GM19238 (cell line): ENCODE measurements around the gene NUTM2B.
"Not testable (repeated sequence)": the region's sequence is repeated elsewhere in the genome, so short reads cannot be mapped to it uniquely, and the experiment has no call there.

Experiments
- DNase-seq: peaks from one replicate; pipeline ENCODE4 v3.0.0; 2011; ENCODE audit warnings: low spot score; ENCODE audit not compliant: insufficient read length

The NUTM2B gene

GRCh38 chr10:79702927-79703326, at the start of gene NUTM2B:
TSS of gene NUTM2B (plus strand) at chr10:79703227. CDS start at chr10:79703610, 383 bp downstream.
- DNase-seq = not testable (repeated sequence)

- DNase-seq = not testable (repeated sequence)
Observed at GRCh38 chr10:79663287-79663686, 39.7 kb upstream of the NUTM2B start.

GRCh38 chr10:79664686-79665085, 38.3 kb upstream of the NUTM2B start:
- DNase-seq = not testable (repeated sequence)

- DNase-seq = not testable (repeated sequence)
Observed at GRCh38 chr10:79669248-79669788, 33.7 kb upstream of the NUTM2B start.

GRCh38 chr10:79674878-79675277, 28.1 kb upstream of the NUTM2B start:
- DNase-seq = not testable (repeated sequence)

GRCh38 chr10:79683026-79683883, 19.8 kb upstream of the NUTM2B start:
- DNase-seq = not testable (repeated sequence)

GRCh38 chr10:79683884-79684720, 18.9 kb upstream of the NUTM2B start:
- DNase-seq = not testable (repeated sequence)

GRCh38 chr10:79685044-79685685, 17.9 kb upstream of the NUTM2B start:
- not testable (repeated sequence) for DNase-seq

GRCh38 chr10:79686595-79686994, 16.4 kb upstream of the NUTM2B start:
- not testable (repeated sequence) for DNase-seq

- not testable (repeated sequence) for DNase-seq
Observed at GRCh38 chr10:79687406-79688150, 15.4 kb upstream of the NUTM2B start.

GRCh38 chr10:79688798-79689197, 14.2 kb upstream of the NUTM2B start:
- not testable (repeated sequence) for DNase-seq

- DNase-seq = not testable (repeated sequence)
Observed at GRCh38 chr10:79696596-79696995, 6.4 kb upstream of the NUTM2B start.

- DNase-seq = not testable (repeated sequence)
Observed at GRCh38 chr10:79697141-79697540, 5.9 kb upstream of the NUTM2B start.

- not testable (repeated sequence) for DNase-seq
Observed at GRCh38 chr10:79700381-79700944, 2.6 kb upstream of the NUTM2B start.

- DNase-seq = not testable (repeated sequence)
Observed at GRCh38 chr10:79707017-79707416, 4.0 kb downstream of the NUTM2B start.

- DNase-seq = not testable (repeated sequence)
Observed at GRCh38 chr10:79714976-79715375, 11.9 kb downstream of the NUTM2B start.

GRCh38 chr10:79716917-79717579, 14.0 kb downstream of the NUTM2B start:
- not testable (repeated sequence) for DNase-seq

- DNase-seq = not testable (repeated sequence)
Observed at GRCh38 chr10:79720000-79720399, 17.0 kb downstream of the NUTM2B start.

- not testable (repeated sequence) for DNase-seq
Observed at GRCh38 chr10:79726620-79727019, 23.6 kb downstream of the NUTM2B start.
